IPS-20b (cell line): ENCODE measurements around the gene WASF2.

Experiments used
- H3K27ac ChIP-seq: one replicate; pipeline ENCODE4 v1.5.1; 2013; ENCODE audit warnings: low read length
- H3K27me3 ChIP-seq: 2 replicates; pipeline ENCODE4 v1.6.1; 2013; ENCODE audit warnings: mild to moderate bottlenecking, low read length, inconsistent platforms; ENCODE audit not compliant: insufficient read depth
- H3K36me3 ChIP-seq: 2 replicates; pipeline ENCODE4 v1.6.1; 2013; ENCODE audit warnings: low read depth, mild to moderate bottlenecking, inconsistent platforms, low read length, moderate library complexity; ENCODE audit not compliant: insufficient read depth
- H3K4me1 ChIP-seq: 2 replicates; pipeline ENCODE4 v1.6.1; 2013; ENCODE audit warnings: mild to moderate bottlenecking, control low read depth, inconsistent platforms, low read length, moderate library complexity; ENCODE audit not compliant: insufficient read depth
- H3K4me3 ChIP-seq: 2 replicates; pipeline ENCODE4 v1.5.1; 2013; ENCODE audit warnings: mild to moderate bottlenecking, low read length, inconsistent platforms
- H3K9ac ChIP-seq: 2 replicates; pipeline ENCODE4 v1.6.1; 2013; ENCODE audit warnings: low read depth, mild to moderate bottlenecking, inconsistent platforms, low read length, moderate library complexity
- H3K9me3 ChIP-seq: 2 replicates; pipeline ENCODE4 v1.6.1; 2013; ENCODE audit warnings: mild to moderate bottlenecking, low read depth, low read length, inconsistent platforms; ENCODE audit not compliant: insufficient read depth

The WASF2 gene

DNA sequence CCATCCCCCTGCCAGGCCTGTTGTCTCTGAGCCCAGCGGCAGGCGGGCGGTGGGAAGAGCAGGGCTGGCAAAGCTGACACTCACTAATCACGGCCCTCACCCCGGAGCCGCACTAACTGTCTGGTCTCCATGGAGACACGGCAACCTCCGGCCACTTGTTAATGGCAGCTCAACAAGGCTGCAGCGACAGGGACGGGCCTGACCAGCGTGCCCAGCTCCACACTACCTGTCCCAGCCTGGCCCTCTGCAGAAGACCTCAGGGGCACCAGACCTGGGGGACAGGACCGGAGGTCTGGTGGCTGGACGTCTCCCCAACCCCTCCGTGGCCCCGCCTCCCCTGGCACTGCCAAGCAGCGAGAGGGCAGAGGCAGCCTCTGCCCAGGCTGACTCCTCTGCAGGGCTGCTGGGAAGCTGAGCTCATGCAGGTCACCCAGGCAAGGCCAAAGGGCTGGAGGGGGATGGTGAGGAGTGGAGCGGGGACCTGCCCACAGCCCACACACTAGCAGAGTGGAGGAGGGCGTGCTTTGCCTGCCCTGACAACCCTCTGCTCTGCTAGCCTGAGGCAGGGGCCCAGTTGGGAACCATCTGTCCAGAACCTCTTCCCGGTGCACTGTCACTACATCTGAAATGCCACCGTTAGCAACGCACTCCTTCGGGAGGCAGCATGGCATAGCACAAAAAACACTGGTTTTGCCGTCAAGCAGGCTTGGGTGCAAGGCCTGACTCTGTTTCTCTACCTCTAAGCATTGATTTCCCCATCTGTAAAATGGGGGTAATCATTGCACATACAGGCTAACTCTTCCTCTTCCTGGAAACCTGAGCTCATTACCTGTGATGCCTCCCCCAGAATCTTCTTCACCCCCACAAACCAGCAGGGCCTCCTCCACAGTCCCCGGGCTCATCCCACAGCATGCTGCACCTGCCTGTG, 29.6 kb upstream of the WASF2 start:
- Histone ChIP-seq H3K9me3 (no peaks in the 10 kb centered on the region), H3K27me3 (no peaks in the 10 kb centered on the region), H3K36me3 (no peaks in the 10 kb centered on the region), H3K4me3 (no peak overlapping the region), H3K4me1 (peaks cover 17% of the 10 kb centered on the region; the same call in 1 of the 2 replicates), H3K9ac (no peak overlapping the region; the same call in 1 of the 2 replicates), H3K27ac (no peak overlapping the region)

GRCh38 chr1:27518808-27519207, 28.8 kb upstream of the WASF2 start:
- no peak overlapping the region for H3K27ac ChIP-seq
- no peak overlapping the region for H3K4me3 ChIP-seq
- no peaks in the 10 kb centered on the region for H3K36me3 ChIP-seq
- H3K4me1 ChIP-seq: peaks cover 14% of the 10 kb centered on the region; the same call in 1 of the 2 replicates
- H3K9me3 ChIP-seq: no peaks in the 10 kb centered on the region
- H3K27me3 ChIP-seq: no peaks in the 10 kb centered on the region
- no peak overlapping the region for H3K9ac ChIP-seq

- Histone ChIP-seq H3K9ac (no peak overlapping the region), H3K4me3 (no peak overlapping the region), H3K9me3 (no peaks in the 10 kb centered on the region), H3K36me3 (no peaks in the 10 kb centered on the region), H3K27me3 (no peaks in the 10 kb centered on the region), H3K27ac (no peak overlapping the region), H3K4me1 (peaks cover 7% of the 10 kb centered on the region; the same call in 1 of the 2 replicates)
Observed at GRCh38 chr1:27517907-27518718, 28.1 kb upstream of the WASF2 start.

- H3K9me3 ChIP-seq: no peaks in the 10 kb centered on the region
- no peak overlapping the region for H3K27ac ChIP-seq
- no peaks in the 10 kb centered on the region for H3K36me3 ChIP-seq
- H3K4me3 ChIP-seq: no peak overlapping the region
- H3K9ac ChIP-seq: no peak overlapping the region
- H3K27me3 ChIP-seq: no peaks in the 10 kb centered on the region
- H3K4me1 ChIP-seq: no peaks in the 10 kb centered on the region; the same call in 1 of the 2 replicates
Observed at GRCh38 chr1:27517301-27517700, 27.3 kb upstream of the WASF2 start.

DNA sequence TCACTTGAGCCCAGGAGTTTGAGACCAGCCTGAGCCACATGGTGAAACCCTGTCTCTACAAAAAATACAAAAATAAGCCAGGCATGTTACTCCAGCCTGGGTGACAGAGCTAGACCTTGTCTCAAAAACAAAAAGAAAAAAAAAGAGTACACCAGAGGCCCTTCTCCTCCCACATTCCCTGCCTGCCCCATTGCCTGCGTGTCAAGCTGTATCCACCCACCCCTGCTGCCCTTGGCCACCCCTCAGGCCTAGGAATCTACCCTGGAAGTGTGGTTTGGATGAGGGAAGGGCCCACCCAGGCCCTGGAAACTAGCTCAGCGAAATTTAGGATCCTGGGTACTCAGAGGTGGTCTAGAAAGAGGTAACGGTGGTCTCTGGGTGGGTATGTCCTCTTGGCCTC, 25.7 kb upstream of the WASF2 start:
- H3K27me3 ChIP-seq: no peaks in the 10 kb centered on the region
- H3K4me3 ChIP-seq: no peak overlapping the region
- no peak overlapping the region for H3K9ac ChIP-seq
- no peaks in the 10 kb centered on the region for H3K36me3 ChIP-seq
- no peaks in the 10 kb centered on the region for H3K9me3 ChIP-seq
- no peak overlapping the region for H3K27ac ChIP-seq
- no peaks in the 10 kb centered on the region; the same call in 1 of the 2 replicates for H3K4me1 ChIP-seq

DNA sequence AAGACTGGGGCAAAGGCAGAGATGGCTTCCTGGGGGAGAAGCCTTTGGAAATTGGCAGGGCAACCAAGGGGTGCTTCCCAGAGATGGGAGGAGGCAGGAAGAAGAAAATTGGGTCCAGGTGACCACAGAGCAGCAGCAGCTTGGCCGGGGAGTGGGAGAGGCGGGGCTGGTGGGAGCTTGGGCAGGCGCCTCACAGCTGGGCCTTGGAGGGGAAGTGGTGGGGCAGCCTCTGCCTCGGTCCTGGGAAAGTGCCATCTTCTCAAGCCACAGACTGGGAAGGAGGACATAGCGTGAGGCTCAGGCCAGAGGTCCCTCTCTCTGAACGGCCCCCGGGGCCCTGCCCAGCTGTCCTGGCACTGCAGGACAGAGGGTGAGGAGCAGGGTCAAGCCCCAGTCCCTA, 24.0 kb upstream of the WASF2 start:
- H3K4me1 ChIP-seq: no peaks in the 10 kb centered on the region; the same call in 1 of the 2 replicates
- no peaks in the 10 kb centered on the region for H3K27me3 ChIP-seq
- no peaks in the 10 kb centered on the region for H3K36me3 ChIP-seq
- no peaks in the 10 kb centered on the region for H3K9me3 ChIP-seq
- no peak overlapping the region for H3K4me3 ChIP-seq
- no peak overlapping the region for H3K9ac ChIP-seq
- H3K27ac ChIP-seq: no peak overlapping the region

DNA sequence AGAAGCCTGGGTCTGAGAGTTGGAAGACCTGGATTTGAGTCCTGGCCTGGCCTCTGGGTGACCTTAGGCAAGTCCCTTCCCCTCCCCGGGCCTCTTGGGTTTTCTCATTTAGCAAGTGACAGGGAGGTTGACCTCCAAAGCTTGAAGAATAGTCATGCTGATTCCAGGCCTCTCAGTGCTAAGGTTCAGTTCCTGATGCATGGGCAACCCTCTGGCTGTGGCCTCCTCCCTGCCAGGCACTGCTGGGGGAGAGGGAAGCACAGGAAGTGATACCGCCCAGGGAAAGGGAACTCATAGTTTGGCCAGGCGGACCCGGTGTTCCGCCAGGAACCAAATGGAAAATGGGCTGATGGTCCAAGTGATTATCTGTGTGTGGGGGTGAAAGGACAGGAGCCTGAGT, 23.6 kb upstream of the WASF2 start:
- Histone ChIP-seq H3K4me1 (no peaks in the 10 kb centered on the region; the same call in 1 of the 2 replicates), H3K4me3 (no peak overlapping the region), H3K36me3 (no peaks in the 10 kb centered on the region), H3K27me3 (no peaks in the 10 kb centered on the region), H3K9ac (no peak overlapping the region), H3K27ac (no peak overlapping the region), H3K9me3 (no peaks in the 10 kb centered on the region)

DNA sequence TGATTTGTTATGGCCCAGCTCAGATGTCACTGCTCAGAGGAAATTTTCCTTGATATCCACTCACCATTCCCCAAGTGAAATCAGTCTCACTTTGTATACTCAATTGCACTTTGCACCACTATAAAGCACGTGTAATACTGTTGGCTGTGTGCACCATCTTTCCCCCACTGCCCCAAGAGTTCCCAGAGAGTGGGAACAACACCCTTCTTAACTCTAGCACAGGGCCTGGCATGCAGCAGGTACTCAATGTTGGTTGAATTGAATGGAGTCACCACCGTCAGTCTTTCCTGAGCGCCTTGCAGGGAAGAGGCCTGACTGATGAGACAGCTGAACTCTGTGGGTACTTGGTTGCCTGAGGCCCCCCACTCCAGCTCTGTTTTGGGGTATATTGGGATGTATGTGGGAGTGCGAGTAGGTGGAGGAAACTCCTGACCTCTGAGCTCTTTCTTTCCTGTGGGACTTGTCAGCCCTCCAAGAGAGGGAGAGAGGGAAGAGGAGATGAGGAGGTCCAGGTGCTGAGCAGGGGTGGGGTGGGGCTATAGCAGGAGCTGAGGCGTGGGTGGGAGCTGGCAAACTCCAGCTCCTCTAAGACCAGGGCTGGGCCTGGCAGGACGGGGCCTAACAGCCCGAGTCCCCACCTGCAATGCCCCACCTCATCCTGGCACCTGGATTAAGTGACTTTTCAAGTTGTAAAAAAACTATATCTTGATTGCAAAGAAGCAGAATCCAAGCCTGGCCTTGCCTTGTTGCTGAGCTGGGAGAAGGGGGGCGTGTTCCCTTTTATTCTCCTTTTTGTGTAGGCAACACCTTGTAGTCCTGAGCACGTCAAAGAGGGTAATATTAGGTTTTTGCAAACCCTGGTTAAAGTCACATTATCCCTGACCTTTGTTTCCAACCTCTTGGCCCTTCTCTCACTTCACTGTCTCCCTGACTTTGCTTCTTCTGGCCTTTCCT, 19.4 kb upstream of the WASF2 start:
- H3K27me3 ChIP-seq: no peaks in the 10 kb centered on the region
- H3K4me3 ChIP-seq: no peak overlapping the region
- H3K36me3 ChIP-seq: no peaks in the 10 kb centered on the region
- no peak overlapping the region for H3K27ac ChIP-seq
- no peaks in the 10 kb centered on the region for H3K9me3 ChIP-seq
- H3K9ac ChIP-seq: no peak overlapping the region
- H3K4me1 ChIP-seq: peaks cover 12% of the 10 kb centered on the region; the same call in 1 of the 2 replicates

GRCh38 chr1:27507960-27508665, 18.1 kb upstream of the WASF2 start:
- Histone ChIP-seq H3K27me3 (no peaks in the 10 kb centered on the region), H3K4me1 (peaks cover 18% of the 10 kb centered on the region; the same call in 1 of the 2 replicates), H3K36me3 (no peaks in the 10 kb centered on the region), H3K27ac (no peak overlapping the region), H3K9me3 (no peaks in the 10 kb centered on the region), H3K4me3 (no peak overlapping the region), H3K9ac (no peak overlapping the region; the same call in 1 of the 2 replicates)

DNA sequence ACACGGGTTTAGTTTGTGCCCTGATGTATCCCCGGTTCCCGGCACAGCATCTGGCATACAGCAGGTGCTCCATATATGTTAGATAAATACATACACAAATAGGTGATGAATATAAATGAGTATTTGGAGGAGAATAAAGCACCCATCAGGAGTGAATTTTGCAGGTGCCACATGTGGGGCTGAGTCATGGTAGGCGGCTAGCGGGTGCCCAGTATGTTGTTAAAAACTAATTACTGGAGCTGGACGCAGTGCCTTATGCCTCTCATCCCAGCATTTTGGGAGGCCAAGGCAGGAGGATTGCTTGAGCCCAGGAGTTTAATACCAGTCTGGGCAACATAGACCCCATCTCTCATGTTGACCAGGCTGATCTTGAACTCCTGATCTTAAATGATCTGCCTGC, 16.7 kb upstream of the WASF2 start:
- H3K36me3 ChIP-seq: no peaks in the 10 kb centered on the region
- no peak overlapping the region for H3K9ac ChIP-seq
- no peaks in the 10 kb centered on the region for H3K9me3 ChIP-seq
- H3K27me3 ChIP-seq: no peaks in the 10 kb centered on the region
- H3K4me3 ChIP-seq: no peak overlapping the region
- peaks cover 18% of the 10 kb centered on the region; the same call in 1 of the 2 replicates for H3K4me1 ChIP-seq
- no peak overlapping the region for H3K27ac ChIP-seq
